Measurements from ENCODE around the gene KRTAP4-1. TPM values are rescaled to one million over a fixed set of nuclear protein-coding genes. Genes with fewer than 3 reads are reported as not detected.

KRTAP4-1 gene
- total and polyA plus RNA-seq, 9 of the 15 experiments (the other 6 are each of a cell fraction or from before 2014, with no cell fraction given), result not detected

GRCh38 chr17:41171886-41172285, 12.8 kb downstream of the KRTAP4-1 start:
- Histone ChIP-seq H3K9ac (ENCODE audit: insufficient read depth in 1 of 2, low read depth in 2 of 2, low read length in 2 of 2) (no peak overlapping the region), H4K20me1 (replicated peaks; ENCODE audit: control insufficient read depth, insufficient read depth, low read length) (no peaks in the 10 kb centered on the region; the same call in 1 of the 2 replicates), H3K79me2 (ENCODE audit: control insufficient read depth, insufficient read depth, low read length) (no peaks in the 10 kb centered on the region), H3K9me1 (ENCODE audit: control insufficient read depth, insufficient read depth, low read length) (no peaks in the 10 kb centered on the region), H3K36me3 (ENCODE audit: control insufficient read depth, insufficient read depth, low read length) (no peaks in the 10 kb centered on the region), H3K27me3 (ENCODE audit: control insufficient read depth in 2 of 2, insufficient read depth in 2 of 2, low read length in 2 of 2) (peaks cover 3 to 10% of the 10 kb centered on the region in 2 experiments; a peak in 3 of 5 replicates), H2AFZ (ENCODE audit: low read depth, low read length) (no peak overlapping the region), H3K4me3 (no peak overlapping the region), H3K4me2 (ENCODE audit: insufficient read depth, low read length) (no peak overlapping the region), H3K27ac (ENCODE audit: extremely low read depth, low read depth, low read length) (no peak overlapping the region), H3K4me1 (replicated peaks in 1 of 2; ENCODE audit: control insufficient read depth in 2 of 2, insufficient read depth in 2 of 2, low read length in 2 of 2) (peaks cover 0 to 3% of the 10 kb centered on the region in 2 experiments; a peak in 1 of 5 replicates), H3K9me3 (replicated peaks; ENCODE audit: control insufficient read depth, insufficient read depth, low read depth, low read length) (no peaks in the 10 kb centered on the region)
- intact Hi-C loops (cut with micrococcal nuclease) (no loop called here), in situ Hi-C loops (cut with MboI) (no loop called here)
- DNase-seq (ENCODE audit: extremely low read depth in 1 of 4, low spot score in 3 of 4), result no peak
- WGBS (ENCODE audit: insufficient coverage, low coverage, missing lambda C conversion rate), result 0% methylated on average over 2 of the region's 2 CpGs
- ATAC-seq, result no peak
- no peak for FAIRE-seq
- TF ChIP-seq XRCC4 (IDR thresholded peaks at IDR 0.05; ENCODE audit: extremely low read depth, insufficient read depth, insufficient read length), result no peak
- TF ChIP-seq FOXM1 (IDR thresholded peaks at IDR 0.05; ENCODE audit: low read depth), result no peak
- no peak for TF ChIP-seq FOXM1 (CRISPR knock-in tag; IDR thresholded peaks at IDR 0.05; ENCODE audit: low read depth)
- BruUV-seq (replicated peaks), result no TSS peak
- CTCF ChIA-PET (ENCODE audit: low intra/inter-chr PET ratio), result no interaction called here
- POLR2A ChIA-PET, result no interaction called here

DNA sequence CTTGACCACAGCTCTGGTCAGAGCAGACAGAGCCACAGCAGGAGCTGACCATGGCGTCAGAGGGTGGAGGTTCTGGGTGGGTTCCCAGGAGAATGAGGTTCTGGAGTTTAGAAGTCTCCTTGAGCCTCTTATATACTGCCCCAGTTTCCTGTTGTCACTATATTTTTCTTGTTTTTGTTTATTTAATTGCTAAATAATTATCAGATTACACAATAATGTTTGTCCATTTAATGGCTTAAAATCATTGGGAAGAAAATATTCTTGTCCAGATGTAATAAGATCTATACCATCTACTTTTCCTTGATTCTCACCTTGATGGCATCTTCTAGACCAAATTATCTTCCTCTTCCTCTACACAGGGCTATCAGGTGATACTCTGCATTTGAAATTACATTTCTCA, 16.6 kb downstream of the KRTAP4-1 start, which contains the start of gene KRTAP4-3:
KRTAP4-3 (minus strand) TSS at position 101 of the 400 bp plus-strand sequence; CDS start at position 52, 49 bp downstream.
- Histone ChIP-seq H3K9me1 (ENCODE audit: control insufficient read depth, insufficient read depth, low read length) (no peaks in the 10 kb centered on the region), H3K4me2 (ENCODE audit: insufficient read depth, low read length) (no peak within 1 kb of the TSS), H3K4me3 (no peak within 1 kb of the TSS), H3K27me3 (ENCODE audit: control insufficient read depth in 2 of 2, insufficient read depth in 2 of 2, low read length in 2 of 2) (peaks cover 0 to 6% of the 10 kb centered on the region in 2 experiments; a peak in 1 of 5 replicates), H2AFZ (ENCODE audit: low read depth, low read length) (no peak within 1 kb of the TSS), H3K4me1 (replicated peaks in 1 of 2; ENCODE audit: control insufficient read depth in 2 of 2, insufficient read depth in 2 of 2, low read length in 2 of 2) (peaks cover 0 to 3% of the 10 kb centered on the region in 2 experiments; a peak in 1 of 5 replicates), H3K79me2 (ENCODE audit: control insufficient read depth, insufficient read depth, low read length) (no peaks in the 10 kb centered on the region), H3K36me3 (ENCODE audit: control insufficient read depth, insufficient read depth, low read length) (no peaks in the 10 kb centered on the region), H3K9ac (ENCODE audit: insufficient read depth in 1 of 2, low read depth in 2 of 2, low read length in 2 of 2) (no peak within 1 kb of the TSS), H3K9me3 (replicated peaks; ENCODE audit: control insufficient read depth, insufficient read depth, low read depth, low read length) (no peaks in the 10 kb centered on the region), H3K27ac (ENCODE audit: extremely low read depth, low read depth, low read length) (no peak within 1 kb of the TSS), H4K20me1 (replicated peaks; ENCODE audit: control insufficient read depth, insufficient read depth, low read length) (no peaks in the 10 kb centered on the region)
- no peak for DNase-seq (ENCODE audit: extremely low read depth in 1 of 4, low spot score in 3 of 4)
- no peak for ATAC-seq
- intact Hi-C loops (cut with micrococcal nuclease), result no loop called here
- 0% methylated on average over 1 of the region's 1 CpG for WGBS (ENCODE audit: insufficient coverage, low coverage, missing lambda C conversion rate)
- FAIRE-seq, result no peak
- CTCF ChIA-PET (ENCODE audit: low intra/inter-chr PET ratio), result no interaction called here
- no TSS peak for BruUV-seq (replicated peaks)
- no peak for TF ChIP-seq ZSCAN32 (CRISPR knock-in tag; IDR thresholded peaks at IDR 0.05)
- no peak for TF ChIP-seq CREB1 (IDR thresholded peaks at IDR 0.05)
- no peak for TF ChIP-seq CREB1 (CRISPR knock-in tag; IDR thresholded peaks at IDR 0.05)
- no peak for TF ChIP-seq SAP30 (IDR thresholded peaks at IDR 0.05; ENCODE audit: borderline replicate concordance, insufficient read depth, low read depth, low read length, poor library complexity, severe bottlenecking)
- in situ Hi-C loops (cut with MboI), result no loop called here
- POLR2A ChIA-PET, result no interaction called here

All from K562 (cell line).